ENCODE data around the gene ZNF57.

DNA sequence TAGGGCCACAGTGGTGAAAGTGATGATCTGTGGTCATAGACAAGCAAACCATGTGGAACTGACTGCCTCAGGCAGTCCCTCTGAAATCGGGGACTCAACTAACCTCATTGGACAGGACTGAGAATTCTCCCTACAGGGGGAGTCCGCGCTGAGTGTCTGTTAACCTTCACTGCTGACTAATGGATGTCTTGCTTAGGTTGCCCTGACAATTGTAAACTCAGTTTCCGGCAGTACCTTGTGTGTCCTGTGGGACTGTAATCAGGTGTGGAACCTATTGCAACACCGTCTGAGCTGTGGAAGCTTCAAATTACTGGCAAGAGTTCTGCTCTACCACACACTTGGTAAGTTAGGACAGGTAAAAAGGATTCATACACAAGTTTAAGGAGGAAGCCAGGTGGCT, 22.3 kb downstream of the ZNF57 start:
- TF ChIP-seq POLR2A (IDR thresholded peaks at IDR 0.05) (no peak), POLR2AphosphoS5 (IDR thresholded peaks at IDR 0.05) (no peak), CTCF (IDR thresholded peaks at IDR 0.05) (peak in 1 of 4 experiments; percentile 13), EP300 (IDR thresholded peaks at IDR 0.05) (no peak)

Data from sigmoid colon (tissue), 4 donors.